ENCODE data around the gene SARS2. TPM values are rescaled to one million over a fixed set of nuclear protein-coding genes. Genes with fewer than 3 reads are reported as not detected.
A peak's percentile ranks its signal among the peaks of the same experiment; 100 is the strongest.

SARS2 gene, protein sequence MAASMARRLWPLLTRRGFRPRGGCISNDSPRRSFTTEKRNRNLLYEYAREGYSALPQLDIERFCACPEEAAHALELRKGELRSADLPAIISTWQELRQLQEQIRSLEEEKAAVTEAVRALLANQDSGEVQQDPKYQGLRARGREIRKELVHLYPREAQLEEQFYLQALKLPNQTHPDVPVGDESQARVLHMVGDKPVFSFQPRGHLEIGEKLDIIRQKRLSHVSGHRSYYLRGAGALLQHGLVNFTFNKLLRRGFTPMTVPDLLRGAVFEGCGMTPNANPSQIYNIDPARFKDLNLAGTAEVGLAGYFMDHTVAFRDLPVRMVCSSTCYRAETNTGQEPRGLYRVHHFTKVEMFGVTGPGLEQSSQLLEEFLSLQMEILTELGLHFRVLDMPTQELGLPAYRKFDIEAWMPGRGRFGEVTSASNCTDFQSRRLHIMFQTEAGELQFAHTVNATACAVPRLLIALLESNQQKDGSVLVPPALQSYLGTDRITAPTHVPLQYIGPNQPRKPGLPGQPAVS
- 57.4 and 59.7 TPM in 2 replicates for total RNA-seq (2021)
- long read RNA-seq, transcript SARS2-201 (16 exons, 2,057 nt) = major isoform, 304 of 415 reads
- long read RNA-seq, partial matches to known transcripts = 19 of 415 reads
- long read RNA-seq, other reads (novel, unspliced or antisense) = 91 of 415 reads

DNA sequence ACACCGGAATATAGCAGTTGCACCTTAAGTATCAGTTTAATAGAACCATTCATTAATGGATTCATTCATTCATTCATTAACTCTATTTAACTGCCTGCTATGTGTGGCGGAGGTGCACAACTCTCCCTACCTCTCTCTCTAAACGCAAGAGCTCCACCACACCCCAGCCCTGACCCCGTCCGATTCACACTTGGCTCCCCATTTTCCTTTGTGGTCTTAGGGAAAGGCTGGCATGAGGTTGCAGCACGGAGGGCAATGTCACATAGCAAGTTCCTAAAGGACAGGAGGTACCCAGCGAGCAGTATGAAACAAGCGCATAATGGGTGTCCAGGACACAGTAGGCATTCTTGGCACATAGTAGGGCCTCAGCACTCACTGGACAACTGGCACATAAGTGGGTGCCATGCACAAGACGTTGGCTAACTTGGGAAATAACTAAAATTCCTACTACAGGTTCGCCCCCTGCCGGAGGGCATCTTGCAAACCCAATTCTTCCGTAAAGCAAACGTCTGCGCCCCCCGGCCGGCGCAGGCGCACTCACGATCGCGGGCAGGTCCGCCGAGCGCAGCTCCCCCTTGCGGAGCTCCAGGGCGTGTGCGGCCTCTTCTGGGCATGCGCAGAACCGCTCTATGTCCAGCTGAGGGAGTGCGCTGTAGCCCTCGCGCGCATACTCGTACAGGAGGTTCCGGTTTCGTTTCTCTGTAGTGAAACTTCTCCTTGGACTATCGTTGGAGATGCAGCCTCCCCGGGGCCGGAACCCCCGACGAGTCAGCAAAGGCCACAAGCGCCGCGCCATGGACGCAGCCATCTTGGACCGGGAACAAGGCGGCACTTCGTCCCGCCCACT is at the start of gene SARS2:
SARS2 (minus strand) TSS at position 835 of the 847 bp plus-strand sequence; CDS start at position 808, 27 bp downstream.
- H3T11ph ChIP-seq (ENCODE audit: low read length) = no peak within 1 kb of the TSS
- Mint-ChIP-seq H3K9me3 (peaks cover 20% of the 10 kb centered on the region in 2 experiments), H3K27ac (peak within 1 kb of the TSS; percentile 99), H3K27me3 (ENCODE audit: low read depth) (peaks cover 2% of the 10 kb centered on the region), H3K4me1 (peaks cover 8 to 14% of the 10 kb centered on the region in 2 experiments), H3K4me3 (peak within 1 kb of the TSS; percentile 98 to 99), H3K36me3 (ENCODE audit: insufficient read depth in 1 of 3, low read depth in 3 of 3) (peaks cover 50 to 59% (median 57%) of the 10 kb centered on the region in 3 experiments)
- no peak within 1 kb of the TSS for H2AK5ac ChIP-seq (ENCODE audit: insufficient read length, low read length)
- no peak within 1 kb of the TSS for H2BK15ac ChIP-seq (ENCODE audit: low read depth, low read length)
- no peak within 1 kb of the TSS for H3K4ac ChIP-seq (ENCODE audit: low read depth, low read length)
- peaks cover 10% of the 10 kb centered on the region for H3K23me2 ChIP-seq (ENCODE audit: insufficient read length, low read depth, low read length, poor library complexity, severe bottlenecking)
- peaks cover 2% of the 10 kb centered on the region for H3K79me1 ChIP-seq (ENCODE audit: insufficient read depth, low read depth, low read length, poor library complexity, severe bottlenecking)
- peak within 1 kb of the TSS; percentile 42 for H3K27ac ChIP-seq (ENCODE audit: insufficient read length, low read depth, low read length)
- no peak within 1 kb of the TSS for H2AFZ ChIP-seq (ENCODE audit: low read length)
- peak within 1 kb of the TSS; percentile 99 for H3K18ac ChIP-seq (ENCODE audit: insufficient read length, low read depth, low read length)
- peak within 1 kb of the TSS; percentile 12 for H4K8ac ChIP-seq (replicated peaks; ENCODE audit: insufficient read length, low read depth, low read length)
- H3K4me2 ChIP-seq (ENCODE audit: insufficient read depth, insufficient read length, low read length) = peak within 1 kb of the TSS; percentile 100
- no peak within 1 kb of the TSS for H3K56ac ChIP-seq (ENCODE audit: insufficient read length, low read depth, low read length)
- no peak within 1 kb of the TSS for H2BK20ac ChIP-seq (ENCODE audit: low read depth, low read length, poor library complexity, severe bottlenecking)
- H3K27me3 ChIP-seq (ENCODE audit: insufficient read depth, low read length) = no peaks in the 10 kb centered on the region
- peak; percentile 95 for DNase-seq
- peak within 1 kb of the TSS; percentile 41 for H2BK5ac ChIP-seq (ENCODE audit: insufficient read length, low read length)
- H3K9me3 ChIP-seq (ENCODE audit: control insufficient read depth, low read depth, low read length) = peaks cover 12% of the 10 kb centered on the region
- no peak within 1 kb of the TSS for H4K91ac ChIP-seq (ENCODE audit: insufficient read length, low read depth, low read length)
- H3K4me1 ChIP-seq (ENCODE audit: insufficient read depth, low read length) = no peaks in the 10 kb centered on the region
- peak within 1 kb of the TSS; percentile 91 for H2BK120ac ChIP-seq (ENCODE audit: low read depth, low read length, poor library complexity, severe bottlenecking)
- no peak within 1 kb of the TSS for H2BK12ac ChIP-seq (ENCODE audit: insufficient read length, low read depth, low read length)
- H3K23ac ChIP-seq (ENCODE audit: insufficient read length, low read depth, low read length) = no peak within 1 kb of the TSS
- H4K20me1 ChIP-seq (ENCODE audit: control insufficient read depth, insufficient read depth, insufficient read length) = no peaks in the 10 kb centered on the region
- H4K5ac ChIP-seq (ENCODE audit: insufficient read length, low read depth, low read length) = peak within 1 kb of the TSS; percentile 86
- H3K14ac ChIP-seq (ENCODE audit: insufficient read depth, low read length) = peak within 1 kb of the TSS; percentile 99
- peaks cover 11% of the 10 kb centered on the region; the same call in 1 of the 2 replicates for H3K79me2 ChIP-seq (ENCODE audit: insufficient read depth, low read length)
- no CpG with 5 or more reads among the region's 49 CpGs for WGBS (ENCODE audit: extremely low coverage, insufficient read length, low lambda C conversion rate)
- H3K9ac ChIP-seq (ENCODE audit: extremely low read depth, insufficient read length, low read length) = peak within 1 kb of the TSS; percentile 96
- TF ChIP-seq, protein P1, sequence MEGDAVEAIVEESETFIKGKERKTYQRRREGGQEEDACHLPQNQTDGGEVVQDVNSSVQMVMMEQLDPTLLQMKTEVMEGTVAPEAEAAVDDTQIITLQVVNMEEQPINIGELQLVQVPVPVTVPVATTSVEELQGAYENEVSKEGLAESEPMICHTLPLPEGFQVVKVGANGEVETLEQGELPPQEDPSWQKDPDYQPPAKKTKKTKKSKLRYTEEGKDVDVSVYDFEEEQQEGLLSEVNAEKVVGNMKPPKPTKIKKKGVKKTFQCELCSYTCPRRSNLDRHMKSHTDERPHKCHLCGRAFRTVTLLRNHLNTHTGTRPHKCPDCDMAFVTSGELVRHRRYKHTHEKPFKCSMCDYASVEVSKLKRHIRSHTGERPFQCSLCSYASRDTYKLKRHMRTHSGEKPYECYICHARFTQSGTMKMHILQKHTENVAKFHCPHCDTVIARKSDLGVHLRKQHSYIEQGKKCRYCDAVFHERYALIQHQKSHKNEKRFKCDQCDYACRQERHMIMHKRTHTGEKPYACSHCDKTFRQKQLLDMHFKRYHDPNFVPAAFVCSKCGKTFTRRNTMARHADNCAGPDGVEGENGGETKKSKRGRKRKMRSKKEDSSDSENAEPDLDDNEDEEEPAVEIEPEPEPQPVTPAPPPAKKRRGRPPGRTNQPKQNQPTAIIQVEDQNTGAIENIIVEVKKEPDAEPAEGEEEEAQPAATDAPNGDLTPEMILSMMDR (conservative IDR thresholded peaks at IDR 0.05) = peak; percentile 100
